ENCODE data around the gene OR10A4.
"Not testable (repeated sequence)": the region's sequence is repeated elsewhere in the genome, so short reads cannot be mapped to it uniquely, and the experiment has no call there.

OR10A4 gene, protein sequence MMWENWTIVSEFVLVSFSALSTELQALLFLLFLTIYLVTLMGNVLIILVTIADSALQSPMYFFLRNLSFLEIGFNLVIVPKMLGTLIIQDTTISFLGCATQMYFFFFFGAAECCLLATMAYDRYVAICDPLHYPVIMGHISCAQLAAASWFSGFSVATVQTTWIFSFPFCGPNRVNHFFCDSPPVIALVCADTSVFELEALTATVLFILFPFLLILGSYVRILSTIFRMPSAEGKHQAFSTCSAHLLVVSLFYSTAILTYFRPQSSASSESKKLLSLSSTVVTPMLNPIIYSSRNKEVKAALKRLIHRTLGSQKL

GRCh38 chr11:6876325-6876724 is at the start of gene OR10A4:
Gene OR10A4 (plus strand): TSS chr11:6876625. CDS start chr11:6876648, 23 bp downstream.
- no peak for DNase-seq

DNA sequence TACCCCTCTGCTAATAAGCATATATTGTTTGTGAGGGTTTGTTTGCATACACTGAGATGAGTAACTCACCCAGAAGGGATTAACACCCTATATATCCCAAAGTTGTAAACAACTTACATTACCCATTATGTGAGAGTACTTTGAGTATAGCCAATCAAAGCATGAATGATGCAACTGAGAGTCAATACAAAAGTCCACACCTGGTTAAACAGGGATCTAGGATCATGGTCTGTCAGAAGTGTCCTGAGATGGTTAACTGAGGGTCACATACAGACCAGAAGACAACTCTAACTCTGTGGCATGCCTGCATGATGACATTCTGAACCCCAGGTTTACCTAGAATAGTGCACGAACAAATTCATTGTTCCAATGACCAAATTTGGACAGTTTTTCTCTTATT is 48.3 kb upstream of the OR10A4 start:
- no peak for DNase-seq

GRCh38 chr11:6833356-6833755 is 43.1 kb upstream of the OR10A4 start:
- DNase-seq: no peak

DNA sequence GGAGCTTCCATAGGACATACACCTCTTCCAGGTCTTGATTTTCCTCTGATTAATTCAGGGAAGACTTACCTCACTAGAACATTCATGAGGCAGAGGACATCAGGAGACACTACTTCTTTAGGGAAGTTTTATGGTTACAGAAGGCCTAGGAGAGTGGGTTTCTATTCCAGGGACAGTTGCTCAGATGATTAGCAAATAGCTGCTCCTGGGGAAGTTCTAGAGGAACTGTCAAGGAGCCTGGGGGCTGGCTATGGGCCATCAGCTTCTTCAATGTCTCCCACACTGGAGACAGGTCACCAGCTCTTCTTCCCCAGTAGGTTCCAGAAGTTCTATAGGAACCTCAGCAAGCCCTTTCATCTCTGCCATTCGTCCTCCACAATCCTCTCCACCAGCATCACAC is 42.4 kb upstream of the OR10A4 start:
- DNase-seq: no peak

- no peak for DNase-seq
Observed at GRCh38 chr11:6841694-6842093, 34.7 kb upstream of the OR10A4 start.

DNA sequence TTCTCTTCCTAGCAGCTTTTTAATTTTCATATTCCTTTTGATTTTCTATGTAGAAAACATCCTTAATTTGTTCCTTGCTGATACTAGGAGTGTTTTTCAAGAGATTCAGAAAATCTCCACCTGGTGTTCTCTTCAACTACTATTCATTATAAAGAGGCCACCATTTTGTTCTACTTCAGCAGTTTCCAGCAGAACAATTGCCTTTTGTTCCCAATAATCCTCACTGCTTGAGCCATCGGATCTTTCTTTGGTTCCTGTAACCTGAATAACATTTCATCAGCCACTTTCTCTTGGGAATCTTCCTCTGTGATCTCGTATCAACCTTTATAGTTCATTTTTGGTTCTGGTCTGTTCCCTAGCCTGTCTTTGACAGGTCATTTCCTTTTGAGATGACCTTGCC is 32.8 kb upstream of the OR10A4 start:
- no peak for DNase-seq

DNA sequence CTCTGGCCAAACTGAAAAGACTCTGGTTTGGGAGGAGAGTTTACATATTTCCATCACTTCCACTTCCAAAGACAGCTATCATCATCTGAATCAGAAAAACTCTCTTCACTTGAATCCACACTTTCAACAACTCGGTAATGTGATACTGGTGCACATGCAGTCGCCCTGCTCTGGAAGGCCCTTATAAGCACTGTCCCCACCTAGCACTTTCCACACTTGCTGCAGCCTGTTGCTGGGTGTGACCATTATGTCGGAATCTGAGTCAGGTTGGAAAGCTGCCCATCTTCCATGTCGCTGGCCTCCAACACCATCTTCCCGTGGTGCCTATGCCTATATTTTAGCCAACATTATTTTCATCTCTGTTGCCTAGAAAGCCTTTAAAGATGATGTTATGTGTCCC is 32.1 kb upstream of the OR10A4 start:
- no peak for DNase-seq

GRCh38 chr11:6845383-6845782 is 31.0 kb upstream of the OR10A4 start, which contains the start of gene OR10A5:
Gene OR10A5 (plus strand): TSS chr11:6845683. CDS start chr11:6845683, 0 bp downstream.
- no peak for DNase-seq

DNA sequence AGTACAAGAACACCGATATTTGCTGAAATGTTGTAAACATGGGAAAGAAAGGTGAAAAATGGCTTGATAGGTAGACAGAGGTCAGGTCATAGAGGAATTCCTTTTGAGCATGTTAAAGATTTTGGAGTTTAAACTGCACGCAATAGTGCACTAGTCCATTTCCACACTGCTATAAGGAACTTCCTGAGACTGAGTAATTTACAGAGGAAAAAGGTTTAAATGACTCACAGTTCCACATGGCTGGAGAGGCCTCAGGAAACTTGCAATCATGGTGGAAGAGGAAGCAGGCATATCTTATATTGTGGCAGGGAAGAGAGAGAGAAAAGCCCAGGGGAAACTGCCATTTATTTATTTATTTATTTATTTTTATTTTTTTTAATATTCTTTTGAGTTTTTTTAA is 25.9 kb upstream of the OR10A4 start:
- no peak for DNase-seq

- not testable (repeated sequence) for DNase-seq
Observed at GRCh38 chr11:6854801-6855200, 21.6 kb upstream of the OR10A4 start.

DNA sequence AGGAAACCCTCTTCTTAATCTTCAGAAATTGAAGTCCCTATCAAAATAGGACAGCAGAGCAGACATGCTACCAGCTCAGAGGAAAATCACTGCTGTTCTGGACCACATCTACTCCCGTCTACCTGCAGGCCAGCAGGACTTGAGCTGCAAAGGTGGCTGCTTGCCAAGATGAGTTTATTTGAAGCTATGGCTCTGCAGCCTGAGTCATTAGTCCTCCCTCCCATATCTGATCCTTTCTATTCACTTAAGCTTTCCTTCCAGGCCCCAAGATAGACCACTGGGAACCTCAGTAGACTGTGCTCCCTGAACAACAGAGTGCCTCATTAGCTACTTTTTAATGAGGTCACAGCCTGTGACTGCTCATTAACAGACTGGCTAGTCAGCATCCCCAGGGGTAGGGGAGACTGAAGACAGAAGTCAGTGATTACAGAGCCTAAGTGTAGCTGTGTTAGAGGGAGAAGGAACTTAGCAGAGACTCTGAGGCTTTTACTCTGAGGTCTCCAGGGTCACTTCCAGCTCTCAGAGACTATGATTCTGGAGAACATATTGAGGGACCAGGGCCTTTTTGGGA is 20.4 kb upstream of the OR10A4 start:
- no peak for DNase-seq

DNA sequence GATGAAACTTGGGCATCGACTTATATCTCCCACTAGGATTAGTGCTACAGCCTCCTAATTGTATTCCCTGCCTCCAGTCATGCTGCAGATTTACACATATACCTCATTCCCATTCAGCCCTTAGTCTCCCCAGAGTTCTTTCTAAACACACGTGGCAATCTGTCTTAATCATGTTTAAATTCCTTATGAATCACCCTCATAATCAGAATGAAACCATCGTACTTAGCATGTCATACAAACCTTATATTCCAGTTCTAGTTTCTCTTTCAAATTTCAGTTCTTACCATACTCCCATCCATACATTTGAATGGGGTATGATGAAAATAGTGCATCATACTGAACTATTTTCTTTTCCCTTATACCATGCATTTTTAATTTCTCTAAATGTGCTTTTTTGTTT is 19.6 kb upstream of the OR10A4 start:
- DNase-seq: no peak

GRCh38 chr11:6862961-6863360 is 13.5 kb upstream of the OR10A4 start, which contains the start of gene OR10A2:
Gene OR10A2 (plus strand): TSS chr11:6863057. CDS start chr11:6869755, 6,698 bp downstream.
- no peak for DNase-seq

DNA sequence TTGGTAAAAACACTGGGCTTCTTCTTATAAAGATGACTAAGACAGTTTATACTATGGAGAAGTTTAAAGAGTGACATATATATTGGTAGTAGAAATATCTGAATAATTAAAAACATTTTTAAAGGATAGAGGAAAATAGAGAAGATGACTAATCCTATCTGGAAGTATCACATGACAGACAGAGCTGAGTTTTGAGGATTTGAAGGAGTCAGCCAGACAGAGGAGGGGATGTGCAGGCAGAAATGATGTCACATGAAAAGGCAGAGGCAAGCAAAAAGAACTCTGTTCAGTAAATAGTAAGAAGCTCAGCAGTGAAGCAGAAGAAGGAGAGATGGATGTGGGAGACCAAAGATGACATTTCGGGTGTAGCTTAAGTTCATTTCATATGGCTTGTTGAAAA is 12.0 kb upstream of the OR10A4 start:
- no peak for DNase-seq

- DNase-seq: no peak
Observed at GRCh38 chr11:6871278-6871677, 5.1 kb upstream of the OR10A4 start.

DNA sequence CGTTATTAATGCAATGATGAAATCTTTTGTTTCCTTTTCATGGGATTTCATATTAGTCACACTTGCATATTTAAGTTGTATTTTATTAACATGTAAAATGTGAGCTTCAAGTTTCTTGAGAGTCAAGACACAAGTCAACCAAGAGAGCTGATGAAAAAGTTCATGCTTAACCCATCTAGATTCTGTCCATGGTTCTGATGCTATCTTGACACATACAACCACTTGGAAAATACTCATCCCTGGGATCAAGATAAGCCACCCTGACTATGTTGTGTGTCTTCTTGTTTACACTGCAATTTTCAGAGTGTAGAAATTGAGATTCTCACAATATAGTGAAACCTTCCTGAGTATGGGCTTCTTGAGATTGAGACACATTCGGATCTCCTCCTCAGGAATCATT is 664 bp upstream of the OR10A4 start:
- no peak for DNase-seq

- no peak for DNase-seq
Observed at GRCh38 chr11:6876914-6877313, 489 bp downstream of the OR10A4 start.

DNA sequence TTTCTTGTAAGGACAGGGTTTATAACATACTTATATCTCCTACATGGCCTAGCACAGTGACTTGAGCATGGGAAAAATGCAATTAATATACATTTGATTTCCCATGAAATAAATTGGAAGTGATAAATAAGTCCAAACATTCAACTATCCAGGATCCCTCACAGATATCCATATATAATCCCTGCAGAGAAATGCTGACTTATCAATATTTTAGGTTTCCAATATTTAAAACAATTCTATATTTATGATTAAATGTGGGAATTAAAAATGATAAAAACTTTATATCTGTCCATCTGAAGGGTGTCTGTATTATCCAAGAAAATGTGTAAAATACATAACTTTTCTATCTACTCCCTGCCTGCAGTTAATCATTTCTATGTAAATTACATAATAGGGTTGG is 6.3 kb downstream of the OR10A4 start:
- no peak for DNase-seq

DNA sequence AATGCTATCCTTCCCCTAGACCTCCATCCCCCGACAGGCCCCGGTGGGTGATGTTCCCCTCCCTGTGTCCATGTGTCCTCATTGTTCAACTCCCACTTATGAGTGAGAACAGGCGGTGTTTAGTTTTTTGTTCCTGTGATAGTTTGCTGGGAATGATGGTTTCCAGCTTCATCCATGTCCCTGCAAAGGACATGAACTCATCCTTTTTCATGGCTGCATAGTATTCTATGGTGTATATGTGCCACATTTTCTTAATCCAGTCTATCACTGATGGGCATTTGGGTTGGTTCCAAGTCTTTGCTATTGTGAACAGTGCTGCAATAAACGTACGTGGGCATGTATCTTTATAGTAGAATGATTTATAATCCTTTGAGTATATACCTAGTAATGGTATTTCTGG is 11.3 kb downstream of the OR10A4 start:
- not testable (repeated sequence) for DNase-seq

DNA sequence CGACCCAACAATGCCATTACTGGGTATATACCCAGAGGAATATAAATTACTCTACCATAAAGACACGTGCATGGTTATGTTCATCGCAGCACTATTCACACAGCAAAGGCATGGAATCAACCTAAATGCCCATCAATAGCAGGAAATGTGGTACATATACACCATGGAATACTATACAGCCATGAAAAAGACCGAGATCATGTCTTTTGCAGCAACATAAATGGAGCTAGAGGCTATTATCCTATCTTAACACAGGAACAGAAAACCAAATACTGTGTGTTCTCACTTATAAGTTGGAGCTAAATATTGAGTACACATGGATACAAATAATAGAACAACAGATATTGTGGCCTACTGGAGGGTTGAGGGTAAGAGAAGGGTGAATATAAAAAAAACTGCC is 12.4 kb downstream of the OR10A4 start:
- DNase-seq: no peak

GRCh38 chr11:6889835-6890234 is 13.4 kb downstream of the OR10A4 start:
- no peak for DNase-seq

GRCh38 chr11:6892400-6892799 is 16.0 kb downstream of the OR10A4 start, which contains the start of gene OR2D2:
Gene OR2D2 (minus strand): TSS chr11:6892500. CDS start chr11:6892500, 0 bp downstream.
- no peak for DNase-seq

DNA sequence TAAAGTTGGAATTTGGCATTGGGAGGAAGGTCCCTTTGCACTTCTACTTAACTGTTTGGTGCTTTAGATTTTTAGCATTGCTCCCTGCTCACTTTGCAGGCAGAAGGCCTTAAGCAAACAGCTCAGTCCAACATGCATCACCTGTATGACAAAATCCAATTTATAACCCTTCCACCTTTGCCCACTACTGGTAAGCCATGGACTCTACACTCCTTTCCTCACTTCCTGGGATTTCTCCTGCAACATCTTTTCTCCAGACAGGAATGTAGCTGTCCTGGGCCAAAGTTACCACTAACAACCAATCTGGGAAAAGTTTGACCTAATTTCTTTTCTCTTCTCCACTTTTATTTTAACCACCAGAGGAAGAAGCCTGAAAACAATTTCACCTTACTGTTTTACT is 17.7 kb downstream of the OR10A4 start:
- no peak for DNase-seq

- no peak for DNase-seq
Observed at GRCh38 chr11:6895010-6895409, 18.6 kb downstream of the OR10A4 start.

DNA sequence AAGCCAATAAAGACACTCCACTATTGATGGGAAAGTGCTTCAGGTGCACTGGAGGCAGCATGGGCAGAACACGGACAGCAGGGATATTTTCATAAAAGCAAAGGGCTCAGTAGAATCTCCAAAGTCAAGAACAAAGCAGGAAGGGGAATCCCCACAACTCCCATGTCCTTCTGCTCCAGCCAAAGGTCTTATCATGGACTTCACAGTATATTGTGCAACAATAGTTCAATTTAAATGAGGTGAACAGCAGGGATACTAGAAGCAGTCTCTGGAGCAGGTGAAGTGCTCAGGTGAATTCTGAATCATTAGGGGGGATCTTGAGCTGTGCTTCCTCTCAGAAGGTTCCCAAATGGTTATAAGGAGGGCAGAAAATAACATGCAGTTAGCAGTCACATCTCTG is 22.5 kb downstream of the OR10A4 start:
- no peak for DNase-seq

Data from activated CD4-positive, alpha-beta T cell treated with anti-CD3 and anti-CD28 coated beads, Interleukin-2, amount 50 U/mL, for 1 hour (primary cell).